ENCODE data around the gene MTERF2.

- no peak for TF ChIP-seq CTCF (IDR thresholded peaks at IDR 0.05 in 8 of 11, conservative IDR thresholded peaks at IDR 0.05 in 3 of 11)
- TF ChIP-seq POLR2A (IDR thresholded peaks at IDR 0.05), result no peak
- TF ChIP-seq POLR2AphosphoS5 (IDR thresholded peaks at IDR 0.05), result no peak
Observed at GRCh38 chr12:107029081-107029480, 42.1 kb upstream of the MTERF2 start.

Data from spleen (tissue), 7 donors.